K562 (cell line): ENCODE results near the gene MAN1A1. TPM values are rescaled to one million over a fixed set of nuclear protein-coding genes. Genes with fewer than 3 reads are reported as not detected.
A peak's percentile ranks its signal among the peaks of the same experiment; 100 is the strongest.

Source experiments
- KDM2B ChIP-seq: fragments of 250-450 bp; sonication (Bioruptor Pico); IDR thresholded peaks from 2 replicates; pipeline ENCODE4 v1.8.0; 2021; ENCODE audit warnings: mild to moderate bottlenecking, moderate library complexity
- MAFK ChIP-seq: IDR thresholded peaks from 2 replicates; pipeline ENCODE4 v1.6.1; 2011; ENCODE audit warnings: low read length, improper control_type of control experiment
- RBM14 ChIP-seq: fragments of 200-400 bp; formaldehyde crosslinking; IDR thresholded peaks from 2 replicates; pipeline ENCODE4 v1.6.1; 2018; ENCODE audit warnings: low read depth, mild to moderate bottlenecking, low read length, moderate library complexity, borderline replicate concordance; ENCODE audit not compliant: insufficient read depth
- RBM22 ChIP-seq: fragments of 200-400 bp; formaldehyde crosslinking; IDR thresholded peaks from 2 replicates; pipeline ENCODE4 v1.6.1; 2018; ENCODE audit warnings: low read length, low read depth; ENCODE audit not compliant: poor library complexity, severe bottlenecking
- SIX5 ChIP-seq, 2 experiments: IDR thresholded peaks; 2 replicates each; pipeline ENCODE4 v1.6.1; 2011; ENCODE audit warnings: low read length in 2 of 2, borderline replicate concordance in 1 of 2, low read depth in 1 of 2, mild to moderate bottlenecking in 1 of 2, moderate library complexity in 1 of 2; ENCODE audit not compliant: insufficient read depth in 1 of 2
- SLC30A9 ChIP-seq: fragments of 250-450 bp; sonication (Bioruptor Pico); IDR thresholded peaks from 2 replicates; pipeline ENCODE4 v1.8.0; 2022; ENCODE audit warnings: mild to moderate bottlenecking, moderate library complexity
- ZNF311 ChIP-seq: fragments of 250-450 bp; sonication (Bioruptor Pico); IDR thresholded peaks from 2 replicates; pipeline ENCODE4 v1.4.0; 2020; ENCODE audit warnings: mild to moderate bottlenecking, moderate library complexity
- polyA plus RNA-seq, 8 experiments: library from polyadenylated mRNA; depleted of rRNA in 4 of 8; stranded (reverse) in 5 of 8; unstranded in 3 of 8; fragments of >200 nt; fragmentation: Nextera tagmentation in 2 of 8; fragmentation: Illumina TruSeq in 1 of 8; extraction: Ambion mirVana in 2 of 8; extraction: Trizol in 1 of 8; gene quantifications; 2 replicates each; pipeline versions ENCODE4 v1.2.1 to v1.2.3, GENCODE V29; 2011 to 2014; ENCODE audit warnings: inconsistent platforms in 1 of 8, missing spikeins in 1 of 8
- total RNA-seq, 7 experiments: library from RNA; depleted of rRNA in 6 of 7; stranded (reverse); fragments of >200 nt in 6 of 7; fragmentation: Illumina TruSeq in 2 of 7; extraction: Trizol in 2 of 7; gene quantifications; 2 replicates each; pipeline versions ENCODE4 v1.2.1 to v1.2.3, GENCODE V29; 2011 to 2021; ENCODE audit warnings: low replicate concordance in 1 of 7
- TF ChIP-seq, protein P1 (sequence below): fragments of 250-450 bp; sonication (Bioruptor Pico); IDR thresholded peaks from 2 replicates; pipeline ENCODE4 v1.4.0; 2020
- TF ChIP-seq, protein P2 (sequence below): sonication (generic); formaldehyde crosslinking; IDR thresholded peaks from 2 replicates; pipeline ENCODE4 v1.8.0; 2022; ENCODE audit warnings: mild to moderate bottlenecking, missing genetic modification reagents
- TF ChIP-seq, protein P3 (sequence below): fragments of 450-650 bp; IDR thresholded peaks from 2 replicates; pipeline ENCODE4 v1.7.0; 2016; ENCODE audit warnings: borderline replicate concordance
- TF ChIP-seq, protein P4 (sequence below), 2 experiments: fragments of 450-650 bp; formaldehyde crosslinking in 1 of 2; IDR thresholded peaks; 2 replicates each; pipeline versions ENCODE4 v1.4.0 to v1.6.1; 2014 to 2020; ENCODE audit warnings: mild to moderate bottlenecking in 2 of 2, borderline replicate concordance in 1 of 2, low read depth in 1 of 2

The MAN1A1 gene
- total and polyA plus RNA-seq, 9 of the 15 experiments (the other 6 are each of a cell fraction or from before 2014, with no cell fraction given): 24.5 to 78.4 (median 59.7) TPM

DNA sequence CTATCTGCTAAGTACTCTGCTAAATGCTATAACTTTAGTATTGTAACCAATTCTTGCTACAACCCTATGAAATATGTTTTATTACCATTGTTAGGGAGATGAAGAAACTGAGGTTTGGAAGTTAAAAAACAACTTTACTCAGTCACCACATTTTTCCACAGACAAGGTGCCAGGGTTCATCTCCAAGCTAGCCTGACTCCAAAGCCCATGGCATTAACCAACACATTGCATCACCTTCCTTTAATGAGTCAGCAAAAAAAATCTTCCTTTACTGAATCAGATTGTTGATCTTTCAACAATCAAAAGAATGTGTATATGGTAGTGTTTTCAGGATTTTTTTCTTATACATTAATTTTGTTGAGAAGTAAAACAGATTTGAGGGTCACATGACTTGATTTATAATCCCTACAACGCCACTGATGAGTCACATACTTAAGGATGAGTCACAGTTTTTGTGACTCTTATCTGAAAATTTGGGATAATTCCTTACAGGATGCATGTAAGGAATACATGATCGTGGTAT, 41.5 kb downstream of the MAN1A1 start (continued):
- TF ChIP-seq RBM22 (no peak), SIX5 (IDR thresholded peaks at IDR 0.05; ENCODE audit: borderline replicate concordance in 1 of 2, insufficient read depth in 1 of 2, low read depth in 1 of 2, low read length in 2 of 2) (no peak), RBM14 (no peak), KDM2B (CRISPR knock-in tag) (no peak), ZNF311 (no peak), MAFK (peak; percentile 98), SLC30A9 (CRISPR knock-in tag) (no peak)
- TF ChIP-seq, protein P1, sequence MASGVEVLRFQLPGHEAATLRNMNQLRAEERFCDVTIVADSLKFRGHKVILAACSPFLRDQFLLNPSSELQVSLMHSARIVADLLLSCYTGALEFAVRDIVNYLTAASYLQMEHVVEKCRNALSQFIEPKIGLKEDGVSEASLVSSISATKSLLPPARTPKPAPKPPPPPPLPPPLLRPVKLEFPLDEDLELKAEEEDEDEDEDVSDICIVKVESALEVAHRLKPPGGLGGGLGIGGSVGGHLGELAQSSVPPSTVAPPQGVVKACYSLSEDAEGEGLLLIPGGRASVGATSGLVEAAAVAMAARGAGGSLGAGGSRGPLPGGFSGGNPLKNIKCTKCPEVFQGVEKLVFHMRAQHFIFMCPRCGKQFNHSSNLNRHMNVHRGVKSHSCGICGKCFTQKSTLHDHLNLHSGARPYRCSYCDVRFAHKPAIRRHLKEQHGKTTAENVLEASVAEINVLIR (CRISPR knock-in tag): no peak
- TF ChIP-seq, protein P2, sequence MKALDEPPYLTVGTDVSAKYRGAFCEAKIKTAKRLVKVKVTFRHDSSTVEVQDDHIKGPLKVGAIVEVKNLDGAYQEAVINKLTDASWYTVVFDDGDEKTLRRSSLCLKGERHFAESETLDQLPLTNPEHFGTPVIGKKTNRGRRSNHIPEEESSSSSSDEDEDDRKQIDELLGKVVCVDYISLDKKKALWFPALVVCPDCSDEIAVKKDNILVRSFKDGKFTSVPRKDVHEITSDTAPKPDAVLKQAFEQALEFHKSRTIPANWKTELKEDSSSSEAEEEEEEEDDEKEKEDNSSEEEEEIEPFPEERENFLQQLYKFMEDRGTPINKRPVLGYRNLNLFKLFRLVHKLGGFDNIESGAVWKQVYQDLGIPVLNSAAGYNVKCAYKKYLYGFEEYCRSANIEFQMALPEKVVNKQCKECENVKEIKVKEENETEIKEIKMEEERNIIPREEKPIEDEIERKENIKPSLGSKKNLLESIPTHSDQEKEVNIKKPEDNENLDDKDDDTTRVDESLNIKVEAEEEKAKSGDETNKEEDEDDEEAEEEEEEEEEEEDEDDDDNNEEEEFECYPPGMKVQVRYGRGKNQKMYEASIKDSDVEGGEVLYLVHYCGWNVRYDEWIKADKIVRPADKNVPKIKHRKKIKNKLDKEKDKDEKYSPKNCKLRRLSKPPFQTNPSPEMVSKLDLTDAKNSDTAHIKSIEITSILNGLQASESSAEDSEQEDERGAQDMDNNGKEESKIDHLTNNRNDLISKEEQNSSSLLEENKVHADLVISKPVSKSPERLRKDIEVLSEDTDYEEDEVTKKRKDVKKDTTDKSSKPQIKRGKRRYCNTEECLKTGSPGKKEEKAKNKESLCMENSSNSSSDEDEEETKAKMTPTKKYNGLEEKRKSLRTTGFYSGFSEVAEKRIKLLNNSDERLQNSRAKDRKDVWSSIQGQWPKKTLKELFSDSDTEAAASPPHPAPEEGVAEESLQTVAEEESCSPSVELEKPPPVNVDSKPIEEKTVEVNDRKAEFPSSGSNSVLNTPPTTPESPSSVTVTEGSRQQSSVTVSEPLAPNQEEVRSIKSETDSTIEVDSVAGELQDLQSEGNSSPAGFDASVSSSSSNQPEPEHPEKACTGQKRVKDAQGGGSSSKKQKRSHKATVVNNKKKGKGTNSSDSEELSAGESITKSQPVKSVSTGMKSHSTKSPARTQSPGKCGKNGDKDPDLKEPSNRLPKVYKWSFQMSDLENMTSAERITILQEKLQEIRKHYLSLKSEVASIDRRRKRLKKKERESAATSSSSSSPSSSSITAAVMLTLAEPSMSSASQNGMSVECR (CRISPR knock-in tag): no peak
- TF ChIP-seq, protein P3, sequence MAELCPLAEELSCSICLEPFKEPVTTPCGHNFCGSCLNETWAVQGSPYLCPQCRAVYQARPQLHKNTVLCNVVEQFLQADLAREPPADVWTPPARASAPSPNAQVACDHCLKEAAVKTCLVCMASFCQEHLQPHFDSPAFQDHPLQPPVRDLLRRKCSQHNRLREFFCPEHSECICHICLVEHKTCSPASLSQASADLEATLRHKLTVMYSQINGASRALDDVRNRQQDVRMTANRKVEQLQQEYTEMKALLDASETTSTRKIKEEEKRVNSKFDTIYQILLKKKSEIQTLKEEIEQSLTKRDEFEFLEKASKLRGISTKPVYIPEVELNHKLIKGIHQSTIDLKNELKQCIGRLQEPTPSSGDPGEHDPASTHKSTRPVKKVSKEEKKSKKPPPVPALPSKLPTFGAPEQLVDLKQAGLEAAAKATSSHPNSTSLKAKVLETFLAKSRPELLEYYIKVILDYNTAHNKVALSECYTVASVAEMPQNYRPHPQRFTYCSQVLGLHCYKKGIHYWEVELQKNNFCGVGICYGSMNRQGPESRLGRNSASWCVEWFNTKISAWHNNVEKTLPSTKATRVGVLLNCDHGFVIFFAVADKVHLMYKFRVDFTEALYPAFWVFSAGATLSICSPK: no peak
- TF ChIP-seq, protein P4, sequence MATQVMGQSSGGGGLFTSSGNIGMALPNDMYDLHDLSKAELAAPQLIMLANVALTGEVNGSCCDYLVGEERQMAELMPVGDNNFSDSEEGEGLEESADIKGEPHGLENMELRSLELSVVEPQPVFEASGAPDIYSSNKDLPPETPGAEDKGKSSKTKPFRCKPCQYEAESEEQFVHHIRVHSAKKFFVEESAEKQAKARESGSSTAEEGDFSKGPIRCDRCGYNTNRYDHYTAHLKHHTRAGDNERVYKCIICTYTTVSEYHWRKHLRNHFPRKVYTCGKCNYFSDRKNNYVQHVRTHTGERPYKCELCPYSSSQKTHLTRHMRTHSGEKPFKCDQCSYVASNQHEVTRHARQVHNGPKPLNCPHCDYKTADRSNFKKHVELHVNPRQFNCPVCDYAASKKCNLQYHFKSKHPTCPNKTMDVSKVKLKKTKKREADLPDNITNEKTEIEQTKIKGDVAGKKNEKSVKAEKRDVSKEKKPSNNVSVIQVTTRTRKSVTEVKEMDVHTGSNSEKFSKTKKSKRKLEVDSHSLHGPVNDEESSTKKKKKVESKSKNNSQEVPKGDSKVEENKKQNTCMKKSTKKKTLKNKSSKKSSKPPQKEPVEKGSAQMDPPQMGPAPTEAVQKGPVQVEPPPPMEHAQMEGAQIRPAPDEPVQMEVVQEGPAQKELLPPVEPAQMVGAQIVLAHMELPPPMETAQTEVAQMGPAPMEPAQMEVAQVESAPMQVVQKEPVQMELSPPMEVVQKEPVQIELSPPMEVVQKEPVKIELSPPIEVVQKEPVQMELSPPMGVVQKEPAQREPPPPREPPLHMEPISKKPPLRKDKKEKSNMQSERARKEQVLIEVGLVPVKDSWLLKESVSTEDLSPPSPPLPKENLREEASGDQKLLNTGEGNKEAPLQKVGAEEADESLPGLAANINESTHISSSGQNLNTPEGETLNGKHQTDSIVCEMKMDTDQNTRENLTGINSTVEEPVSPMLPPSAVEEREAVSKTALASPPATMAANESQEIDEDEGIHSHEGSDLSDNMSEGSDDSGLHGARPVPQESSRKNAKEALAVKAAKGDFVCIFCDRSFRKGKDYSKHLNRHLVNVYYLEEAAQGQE (IDR thresholded peaks at IDR 0.05; ENCODE audit: borderline replicate concordance): peak; percentile 52
- TF ChIP-seq, protein P4 (CRISPR knock-in tag; IDR thresholded peaks at IDR 0.05; ENCODE audit: low read depth): no peak
